ENCODE measurements around the gene CCDC73.

DNA sequence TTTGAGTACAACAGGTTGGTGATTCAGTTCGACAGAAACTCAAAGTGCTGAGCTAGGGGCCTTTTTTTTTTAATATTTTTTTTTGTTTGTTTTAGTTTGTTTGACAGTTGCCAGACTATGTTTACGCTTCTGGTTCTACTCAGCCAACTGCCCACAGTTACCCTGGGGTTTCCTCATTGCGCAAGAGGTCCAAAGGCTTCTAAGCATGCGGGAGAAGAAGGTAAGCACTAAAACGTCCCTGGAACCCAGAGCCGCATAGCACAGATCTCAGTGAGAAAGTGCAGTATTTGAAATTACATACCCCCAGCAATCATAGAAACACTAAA, 35.9 kb upstream of the CCDC73 start:
- no peak for TF ChIP-seq EZH2 (IDR thresholded peaks at IDR 0.05; ENCODE audit: borderline replicate concordance, insufficient read depth, low read depth, low read length, poor library complexity, severe bottlenecking)
- no peak for TF ChIP-seq CTCF (IDR thresholded peaks at IDR 0.05)

Measured in B cell (primary cell).